GM12891 (cell line): ENCODE results near the gene VDAC1.
"Not testable (repeated sequence)": the region's sequence is repeated elsewhere in the genome, so short reads cannot be mapped to it uniquely, and the experiment has no call there.

ENCODE experiments used
- DNase-seq: peaks from one replicate; pipeline ENCODE4 v3.0.0; 2011; ENCODE audit warnings: low spot score; ENCODE audit not compliant: insufficient read length
- FAIRE-seq: peaks from 2 replicates; lab custom pipeline; 2011; peaks lifted over from hg19 to GRCh38; lab: Jason Lieb, UNC
- PAX5 ChIP-seq: IDR thresholded peaks from 2 replicates; pipeline ENCODE4 v1.6.1; 2011; ENCODE audit warnings: low read length, moderate library complexity, mild to moderate bottlenecking; ENCODE audit not compliant: insufficient read depth, severe bottlenecking
- POLR2A ChIP-seq: IDR thresholded peaks from 2 replicates; pipeline ENCODE4 v1.6.1; 2011; ENCODE audit warnings: low read depth, low read length, control low read depth
- POLR2AphosphoS5 ChIP-seq: IDR thresholded peaks from 2 replicates; pipeline ENCODE4 v1.6.1; 2011; ENCODE audit warnings: low read depth, low read length, control low read depth
- POU2F2 ChIP-seq: IDR thresholded peaks from 2 replicates; pipeline ENCODE4 v1.6.1; 2011; ENCODE audit warnings: low read depth, mild to moderate bottlenecking, control low read depth, low read length, moderate library complexity
- SPI1 ChIP-seq: IDR thresholded peaks from 2 replicates; pipeline ENCODE4 v1.6.1; 2011; ENCODE audit warnings: low read depth, low read length, control low read depth
- TAF1 ChIP-seq: IDR thresholded peaks from 2 replicates; pipeline ENCODE4 v1.6.1; 2011; ENCODE audit warnings: low read depth, low read length, control low read depth

VDAC1 gene

DNA sequence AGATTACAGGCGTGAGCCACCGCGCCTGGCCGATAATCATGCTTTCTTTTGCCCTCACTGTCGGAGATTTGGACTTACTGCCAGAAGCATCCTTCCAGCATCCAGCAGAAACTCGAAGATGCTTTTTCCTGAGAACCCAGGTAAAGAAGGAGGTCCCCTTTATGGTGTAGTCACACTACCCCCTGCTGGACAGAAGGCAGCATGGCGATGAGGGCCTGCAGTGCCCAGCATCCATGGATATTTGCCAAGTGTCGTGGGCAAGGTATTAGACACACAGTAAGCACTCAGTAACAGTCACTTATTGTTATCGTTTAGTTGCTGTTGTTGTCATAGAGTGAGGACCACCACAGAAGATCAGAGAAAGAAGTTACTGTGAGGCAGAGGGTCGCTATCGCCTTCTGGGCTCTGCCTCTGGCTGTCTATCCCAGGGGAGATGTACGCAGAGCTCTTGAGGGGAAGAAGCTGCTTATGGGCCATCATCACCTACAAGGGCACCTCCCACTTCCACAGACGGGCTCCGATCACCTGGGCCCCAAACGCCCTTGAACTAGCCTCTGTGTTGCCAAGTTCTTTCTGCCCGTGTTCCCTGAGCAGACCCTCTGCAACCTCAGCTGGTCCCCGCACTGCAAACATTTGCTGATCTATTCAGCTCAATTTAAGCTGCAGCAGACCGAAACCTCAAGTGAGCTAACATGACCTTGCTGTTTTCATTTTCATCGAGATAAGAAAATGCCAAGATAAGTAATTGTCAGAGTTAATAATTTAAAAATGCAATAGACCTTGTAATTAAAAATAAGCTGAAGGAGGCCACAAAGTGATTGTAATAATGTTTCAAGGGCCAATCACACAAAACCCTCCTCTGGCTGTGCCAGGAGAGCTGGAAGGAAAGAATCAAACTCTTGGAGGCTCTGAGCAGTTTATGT, 60.3 kb downstream of the VDAC1 start:
- TF ChIP-seq POLR2A (no peak), POLR2AphosphoS5 (no peak), PAX5 (no peak), SPI1 (no peak), TAF1 (no peak), POU2F2 (no peak)
- DNase-seq (no peak), FAIRE-seq (peak; percentile 69)

GRCh38 chr5:133943475-133943817, 61.3 kb downstream of the VDAC1 start:
- DNase-seq, result no peak

DNA sequence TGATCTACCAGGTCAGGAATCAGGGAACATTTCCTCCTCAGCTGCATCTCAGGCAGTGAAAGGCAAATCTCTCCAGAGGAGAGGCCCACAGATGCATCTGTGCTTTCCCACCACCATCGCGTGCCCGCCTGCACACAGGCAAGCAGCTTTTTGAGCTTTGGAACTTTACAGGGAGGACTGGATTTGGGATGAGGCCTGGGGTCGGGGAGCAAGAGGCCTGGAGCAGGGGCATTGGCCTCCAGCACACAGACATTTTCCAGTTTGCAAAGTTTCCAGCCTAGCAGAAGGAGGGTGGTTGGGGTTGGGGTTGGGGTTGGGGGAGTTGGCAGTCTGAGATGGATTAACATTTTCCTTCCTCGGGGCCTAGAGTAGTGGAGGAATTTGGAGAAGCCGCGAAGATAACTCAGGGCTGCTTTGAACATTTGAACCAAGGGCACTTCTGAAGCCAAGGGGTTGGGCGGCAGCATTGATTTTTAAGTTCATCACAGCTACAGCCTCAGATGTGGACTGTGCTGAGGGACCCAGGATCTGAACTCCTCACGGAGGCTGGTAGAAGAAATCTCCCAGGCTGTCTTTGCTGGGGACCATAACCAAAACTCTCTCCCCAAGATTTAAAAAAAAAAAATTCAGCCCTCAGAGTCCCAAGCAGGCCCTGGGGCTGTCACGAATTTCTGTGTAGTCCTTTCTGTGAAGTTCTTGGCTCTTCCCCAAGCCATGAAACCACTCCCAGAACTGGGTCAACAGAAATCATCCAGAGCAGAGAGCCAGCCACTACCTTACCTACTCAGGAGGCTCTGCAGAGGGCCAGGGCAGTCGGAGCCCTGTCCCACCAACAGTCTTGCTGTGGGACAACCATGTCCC, 61.9 kb downstream of the VDAC1 start:
- TF ChIP-seq POU2F2, result no peak
- TF ChIP-seq PAX5, result no peak
- no peak for TF ChIP-seq TAF1
- TF ChIP-seq POLR2A, result no peak
- TF ChIP-seq POLR2AphosphoS5, result no peak
- no peak for TF ChIP-seq SPI1
- FAIRE-seq (no peak), DNase-seq (no peak)

More at GRCh38 chr5:133943475-133943817, 61.3 kb downstream of the VDAC1 start:
- FAIRE-seq, result no peak
- TF ChIP-seq SPI1, result no peak
- no peak for TF ChIP-seq POU2F2
- TF ChIP-seq PAX5, result no peak
- TF ChIP-seq POLR2AphosphoS5, result no peak
- TF ChIP-seq TAF1, result no peak
- TF ChIP-seq POLR2A, result no peak

DNA sequence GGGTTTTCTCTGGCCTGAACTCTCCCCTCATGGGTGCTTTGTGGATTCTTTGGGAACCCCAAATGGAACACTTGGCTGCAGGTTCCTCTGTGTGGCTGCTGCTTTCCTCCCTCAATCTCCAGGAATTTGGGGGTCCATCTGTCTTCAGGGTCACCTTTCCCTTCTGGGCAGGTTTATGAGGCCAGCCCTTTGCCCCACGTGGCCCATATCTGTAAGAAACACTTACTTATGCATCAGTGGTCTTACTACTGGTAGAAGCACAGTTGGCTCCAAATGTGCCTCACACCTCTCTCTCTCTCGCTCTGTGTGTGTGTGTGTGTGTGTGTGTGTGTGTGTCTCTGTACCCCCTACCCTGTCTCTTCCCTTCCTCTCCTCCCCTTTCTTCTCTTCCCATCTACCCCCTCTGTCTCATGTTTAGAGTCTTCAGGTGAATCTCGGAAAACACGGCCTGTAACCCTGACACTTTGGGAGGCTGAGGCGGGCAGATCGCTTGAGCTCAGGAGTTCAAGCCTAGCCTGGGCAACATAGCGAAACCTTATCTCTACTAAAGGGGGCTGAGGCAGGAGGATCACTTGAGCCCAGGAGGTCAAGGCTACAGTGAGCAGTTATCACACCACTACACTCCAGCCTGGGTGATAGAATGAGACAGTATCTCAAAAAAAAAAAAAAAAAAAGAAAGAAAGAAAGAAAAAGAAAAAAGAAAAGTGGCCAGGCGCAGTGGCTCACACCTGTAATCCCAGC, 63.1 kb downstream of the VDAC1 start:
- DNase-seq (no peak), FAIRE-seq (no peak)
- no peak for TF ChIP-seq PAX5
- no peak for TF ChIP-seq POLR2A
- TF ChIP-seq TAF1, result no peak
- no peak for TF ChIP-seq POU2F2
- TF ChIP-seq POLR2AphosphoS5, result no peak
- TF ChIP-seq SPI1, result no peak

GRCh38 chr5:133939668-133940067, 65.1 kb downstream of the VDAC1 start:
- TF ChIP-seq SPI1 (peak; percentile 31), POLR2A (no peak)
- DNase-seq, result no peak
- peak; percentile 50 for FAIRE-seq

- FAIRE-seq (peak; percentile 71), DNase-seq (no peak)
- TF ChIP-seq SPI1 (0 out of 2 replicates have a peak, but pooled peaks have one; percentile 9), TAF1 (no peak)
These were observed 65.8 kb downstream of the VDAC1 start for GRCh38 chr5:133938929-133939328.

- DNase-seq (no peak), FAIRE-seq (peak; percentile 58)
- TF ChIP-seq SPI1, result 0 out of 2 replicates have a peak, but pooled peaks have one; percentile 32
- TF ChIP-seq POLR2AphosphoS5, result no peak
These were observed 66.5 kb downstream of the VDAC1 start for GRCh38 chr5:133938039-133938821.

DNA sequence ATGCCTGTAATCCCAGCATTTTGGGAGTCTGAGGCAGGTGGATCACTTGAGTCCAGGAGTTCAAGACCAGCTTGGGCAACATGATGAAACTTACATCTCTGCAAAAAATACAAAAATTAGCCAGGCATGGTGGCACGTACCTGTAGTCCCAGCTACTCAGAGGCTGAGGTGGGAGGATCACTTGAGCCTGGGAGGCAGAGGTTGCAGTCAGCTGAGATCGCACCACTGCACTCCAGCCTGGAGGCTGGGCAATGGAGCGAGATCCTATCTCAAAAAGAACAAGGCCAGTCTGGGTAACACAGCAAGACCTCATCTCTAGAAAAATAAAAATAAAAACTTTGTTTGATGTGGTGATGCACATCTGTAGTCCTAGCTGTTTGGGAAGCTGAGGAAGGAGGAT, 67.1 kb downstream of the VDAC1 start:
- not testable (repeated sequence) for FAIRE-seq, DNase-seq

DNA sequence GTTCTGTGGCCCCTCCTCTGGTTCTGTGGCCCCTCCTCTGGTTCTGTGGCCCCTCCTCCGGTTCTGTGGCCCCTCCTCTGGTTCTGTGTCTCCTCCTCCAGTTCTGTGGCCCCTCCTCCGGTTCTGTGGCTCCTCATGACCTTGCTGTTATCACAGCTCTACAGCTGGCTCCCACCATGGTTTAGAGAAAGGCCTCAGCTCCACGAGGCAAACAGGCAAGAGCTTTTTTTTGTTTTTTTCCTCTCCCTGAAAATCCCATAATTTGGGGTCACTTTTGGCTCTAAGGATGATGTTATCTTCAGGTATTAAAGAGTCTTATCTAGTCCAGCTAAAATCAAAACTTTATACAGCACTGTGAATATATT, 68.1 kb downstream of the VDAC1 start:
- no peak for FAIRE-seq
- TF ChIP-seq POLR2A, result no peak
- TF ChIP-seq POU2F2, result no peak
- TF ChIP-seq POLR2AphosphoS5, result no peak
- TF ChIP-seq PAX5, result no peak
- no peak for TF ChIP-seq TAF1
- TF ChIP-seq SPI1, result no peak
- DNase-seq, result no peak

GRCh38 chr5:133935991-133936650, 68.7 kb downstream of the VDAC1 start:
- not testable (repeated sequence) for DNase-seq

More at GRCh38 chr5:133935991-133936650, 68.7 kb downstream of the VDAC1 start:
- not testable (repeated sequence) for FAIRE-seq
